ENCODE measurements around the gene ADSS2. TPM values are rescaled to one million over a fixed set of nuclear protein-coding genes. Genes with fewer than 3 reads are reported as not detected.

The ADSS2 gene
- total RNA-seq, 1 experiment from 2014 or later, result 46.2 TPM

GRCh38 chr1:244413736-244414135 is 38.0 kb downstream of the ADSS2 start:
- Histone ChIP-seq H3K27me3 (ENCODE audit: insufficient read depth, low read length) (no peaks in the 10 kb centered on the region), H3K27ac (ENCODE audit: low read depth, low read length) (no peak overlapping the region), H4K20me1 (ENCODE audit: insufficient read depth) (no peaks in the 10 kb centered on the region), H3K9ac (ENCODE audit: low read length) (no peak overlapping the region), H2AFZ (ENCODE audit: low read depth, low read length, poor library complexity, severe bottlenecking) (no peak overlapping the region), H3K4me2 (ENCODE audit: low read length) (no peak overlapping the region), H3K9me3 (ENCODE audit: control insufficient read depth in 1 of 2, insufficient read depth in 1 of 2, low read depth in 1 of 2, low read length in 2 of 2) (no peaks in the 10 kb centered on the region), H3K79me2 (ENCODE audit: insufficient read depth, low read length) (no peaks in the 10 kb centered on the region), H3K4me1 (ENCODE audit: control insufficient read depth in 1 of 2, insufficient read depth in 2 of 2, low read length in 2 of 2) (no peaks in the 10 kb centered on the region), H3K4me3 (replicated peaks in 1 of 2; ENCODE audit: low read depth in 1 of 2, low read length in 2 of 2) (no peak overlapping the region), H3K36me3 (ENCODE audit: control insufficient read depth in 1 of 2, insufficient read depth in 2 of 2, low read length in 2 of 2) (peaks cover 24 to 32% of the 10 kb centered on the region in 2 experiments), H3K9me2 (ENCODE audit: insufficient read depth) (no peaks in the 10 kb centered on the region)
- DNase-seq (ENCODE audit: low read depth, low spot score), result no peak
- TF ChIP-seq ZBTB33 (IDR thresholded peaks at IDR 0.05; ENCODE audit: extremely low read depth, insufficient replicate concordance, low read length) (no peak), SP1 (IDR thresholded peaks at IDR 0.05; ENCODE audit: low read depth) (no peak), POLR2A (IDR thresholded peaks at IDR 0.05; ENCODE audit: borderline replicate concordance, extremely low read depth, insufficient read depth, insufficient read length) (no peak), RAD21 (IDR thresholded peaks at IDR 0.05; ENCODE audit: low read depth) (no peak), ELF1 (IDR thresholded peaks at IDR 0.05; ENCODE audit: borderline replicate concordance, low read depth) (no peak), CTCF (IDR thresholded peaks at IDR 0.05 in 2 of 3, conservative IDR thresholded peaks at IDR 0.05 in 1 of 3; ENCODE audit: borderline replicate concordance in 1 of 3, insufficient read depth in 1 of 3, low read depth in 2 of 3, low read length in 2 of 3) (no peak), EZH2 (IDR thresholded peaks at IDR 0.05) (no peak)
- ChIA-PET POLR2A (no interaction called here), CTCF (interaction anchor here (0.6 to 1.9 kb wide), 2 partner anchors 16 to 383 kb away, joined by 6 to 7 read pairs; no protein-coding TSS in a partner anchor), RAD21 (ENCODE audit: low non-redundant PET in 1 of 2, low total read pairs in 2 of 2, uncharacterized antibody in 2 of 2, unreplicated experiment in 2 of 2) (no interaction called here)
- intact Hi-C loops (cut with micrococcal nuclease), result no loop called here
- no TSS peak for BruUV-seq (replicated peaks)
- ATAC-seq, result no peak

All from HCT116 (cell line).